Heart left ventricle (tissue), 16 donors: ENCODE results near the gene NCAPD3. TPM values are rescaled to one million over a fixed set of nuclear protein-coding genes. Genes with fewer than 3 reads are reported as not detected.

Experiments
- ATAC-seq, 4 donors: fragments of 200-7000 bp; cut with Tn5 transposase; one replicate each; pipeline ENCODE4 v1.9.1; 2020 to 2022; ENCODE audit warnings: moderate library complexity in 4 of 4, mild to moderate bottlenecking in 3 of 4, moderate number of reproducible peaks in 1 of 4
- DNase-seq, 5 donors: peaks; one replicate each; pipeline ENCODE4 v3.0.0-alpha.2; 2020
- H3K27ac ChIP-seq, 12 donors: fragments of 200-600 bp; sonication (generic) in 4 of 12; one replicate each; pipeline versions ENCODE4 v1.5.0 to v1.8.0; 2016 to 2022; ENCODE audit warnings: mild to moderate bottlenecking in 2 of 12
- H3K27me3 ChIP-seq, 9 donors: fragments of 200-600 bp; sonication (generic) in 2 of 9; one replicate each; pipeline versions ENCODE4 v1.5.1 to v1.8.0; 2016 to 2022; ENCODE audit warnings: mild to moderate bottlenecking in 3 of 9
- H3K36me3 ChIP-seq, 9 donors: fragments of 200-600 bp; sonication (generic) in 2 of 9; one replicate each; pipeline versions ENCODE4 v1.5.0 to v1.8.0; 2018 to 2022; ENCODE audit warnings: mild to moderate bottlenecking in 2 of 9
- H3K4me1 ChIP-seq, 12 donors: fragments of 200-600 bp; sonication (generic) in 4 of 12; one replicate each; pipeline versions ENCODE4 v1.5.0 to v1.8.0; 2016 to 2022; ENCODE audit warnings: mild to moderate bottlenecking in 3 of 12
- H3K4me3 ChIP-seq, 12 donors: fragments of 200-600 bp; sonication (generic) in 4 of 12; one replicate each; pipeline versions ENCODE4 v1.5.0 to v1.8.0; 2017 to 2022; ENCODE audit warnings: mild to moderate bottlenecking in 9 of 12, moderate library complexity in 4 of 12
- H3K9me3 ChIP-seq, 12 donors: fragments of 200-600 bp; sonication (generic) in 4 of 12; one replicate each; pipeline versions ENCODE4 v1.5.0 to v1.8.0; 2016 to 2022; ENCODE audit warnings: mild to moderate bottlenecking in 1 of 12
- CTCF ChIP-seq, 12 donors: fragments of 200-600 bp; sonication (generic) in 4 of 12; IDR thresholded peaks; one replicate each; pipeline versions ENCODE4 v1.5.0 to v1.8.0; 2018 to 2022; ENCODE audit warnings: antibody characterized with exemption in 12 of 12, mild to moderate bottlenecking in 5 of 12
- POLR2A ChIP-seq, 2 donors: fragments of 450-650 bp; IDR thresholded peaks; one replicate each; pipeline ENCODE4 v1.6.1; 2017; ENCODE audit warnings: antibody characterized with exemption in 2 of 2, mild to moderate bottlenecking in 2 of 2, moderate library complexity in 2 of 2
- WGBS, 4 donors: extraction: QIAGEN DNeasy Blood & Tissue Kit in 2 of 4; methylation state at CpG; one replicate each; pipeline versions ENCODE4 v1.1.5 to v1.1.7; 2013 to 2018; 5-methylcytosine and 5-hydroxymethylcytosine counted together
- intact Hi-C, 10 donors: fragments of 100-400 bp; cut with DNase I; formaldehyde crosslinking; loops; one replicate each; pipeline versions ENCODE4 v1.11.1 to v1.14.2; 2022
- polyA plus RNA-seq, 2 donors: library from polyadenylated mRNA; stranded (reverse); fragments of 200-250 nt; gene quantifications; one replicate each; pipeline ENCODE4 v1.2.3, GENCODE V29; 2013
- total RNA-seq, 9 donors: library from RNA; depleted of rRNA in 2 of 9; stranded (reverse); fragments of >200 nt in 2 of 9; fragmentation: NEBNext Ultra II Directional in 3 of 9; extraction: Animal tissue kit (Norgen Biotek cat#: 25700) in 3 of 9; gene quantifications; one replicate each; pipeline versions ENCODE4 v1.1.0 to v1.2.4, GENCODE V29; 2016 to 2023
- donor health status: ischemic (EF 13 %, LVEDD 7.1; RV severe dilation, severe dysfunction).
- donor health status: healthy with polysubstance abuse.
- donor health status: DM: no; HTN: yes; CAD: no.
- donor health status: DM: no; HTN: no; CAD: no.
- donor health status: ischemic (EF 25% LVEDD 6.9; RV normal size, moderate dysfunction).
- donor health status: ischemic (EF 25% LVEDD 5.7; RV mildly dilated, moderate dysfunction).
- donor health status: healthy.
- donor health status: DM: yes; HTN: yes; CAD: no.
- donor health status: ischemic (EF 35%, LVEDD 5.7; RV mildly dilated, moderate dysfunction).
- donor health status: nonischemic (EF 11% LVEDD 7.7; RV severe dilation, severe dysfunction).
- donor health status: DM: yes; HTN: yes; CAD: no.
- donor health status: PGD.
- donor health status: ischemic (EF 29% LVEDD 5.4; RV normal size, mild dysfunction).
- donor health status: nonischemic (EF 23%, LVEDD 6.1; RV moderate dilation, normal function).

Gene NCAPD3
- total and polyA plus RNA-seq, 11 donors: 4.7 to 18.8 (median 10.8) TPM

- TF ChIP-seq POLR2A (IDR thresholded peaks at IDR 0.05) (no peak), CTCF (IDR thresholded peaks at IDR 0.05) (no peak)
- Histone ChIP-seq H3K4me1 (peaks cover 0 to 21% (median 8%) of the 10 kb centered on the region in 12 donors), H3K4me3 (no peak overlapping the region), H3K9me3 (no peaks in the 10 kb centered on the region), H3K36me3 (peaks cover 0 to 76% (median 59%) of the 10 kb centered on the region in 9 donors), H3K27ac (no peak overlapping the region), H3K27me3 (no peaks in the 10 kb centered on the region)
- no peak for DNase-seq
- no peak for ATAC-seq
- intact Hi-C loops: no loop called here
- 80 to 88% (median 83%) methylated on average over 11 of the region's 11 CpGs for WGBS, 4 donors
Observed at GRCh38 chr11:134237557-134237922, 13.8 kb upstream of the NCAPD3 start.

GRCh38 chr11:134236834-134237556, 13.2 kb upstream of the NCAPD3 start:
- no peak overlapping the region for H3K27ac ChIP-seq
- H3K4me3 ChIP-seq: no peak overlapping the region
- H3K27me3 ChIP-seq: no peaks in the 10 kb centered on the region
- peaks cover 0 to 26% (median 10%) of the 10 kb centered on the region in 12 donors for H3K4me1 ChIP-seq
- no peaks in the 10 kb centered on the region for H3K9me3 ChIP-seq
- ATAC-seq (no peak), DNase-seq (no peak)
- intact Hi-C loops: no loop called here
- peaks cover 0 to 70% (median 54%) of the 10 kb centered on the region in 9 donors for H3K36me3 ChIP-seq
- WGBS, 4 donors: 87 to 91% (median 88%) methylated on average over 7 of the region's 7 CpGs
- no peak for TF ChIP-seq CTCF (IDR thresholded peaks at IDR 0.05)
- no peak for TF ChIP-seq POLR2A (IDR thresholded peaks at IDR 0.05)

GRCh38 chr11:134235399-134235798, 11.6 kb upstream of the NCAPD3 start:
- TF ChIP-seq POLR2A (IDR thresholded peaks at IDR 0.05) (no peak), CTCF (IDR thresholded peaks at IDR 0.05) (no peak)
- peak overlapping the region in 6 of 12 donors; percentile 1 to 40 (median 22) for H3K27ac ChIP-seq

GRCh38 chr11:134233729-134234179, 10.0 kb upstream of the NCAPD3 start:
- peaks cover 0 to 44% (median 29%) of the 10 kb centered on the region in 9 donors for H3K36me3 ChIP-seq
- H3K4me1 ChIP-seq: peaks cover 0 to 56% (median 34%) of the 10 kb centered on the region in 12 donors
- 54 to 72% (median 64%) methylated on average over 4 of the region's 4 CpGs for WGBS, 4 donors
- H3K4me3 ChIP-seq: no peak overlapping the region
- H3K9me3 ChIP-seq: no peaks in the 10 kb centered on the region
- no peak overlapping the region for H3K27ac ChIP-seq
- H3K27me3 ChIP-seq: no peaks in the 10 kb centered on the region
- ATAC-seq (peak in 2 of 4 donors; percentile 23 to 34), DNase-seq (no peak)
- TF ChIP-seq CTCF (IDR thresholded peaks at IDR 0.05) (no peak), POLR2A (IDR thresholded peaks at IDR 0.05) (no peak)
- intact Hi-C loops: no loop called here

More at GRCh38 chr11:134235399-134235798, 11.6 kb upstream of the NCAPD3 start:
- Histone ChIP-seq H3K36me3 (peaks cover 0 to 58% (median 46%) of the 10 kb centered on the region in 9 donors), H3K4me1 (peaks cover 0 to 42% (median 21%) of the 10 kb centered on the region in 12 donors), H3K9me3 (no peaks in the 10 kb centered on the region), H3K27me3 (no peaks in the 10 kb centered on the region), H3K4me3 (no peak overlapping the region)
- intact Hi-C loops: no loop called here
- WGBS, 4 donors: 66 to 77% (median 68%) methylated on average over 3 of the region's 3 CpGs
- ATAC-seq (peak; percentile 61 to 74 (median 66)), DNase-seq (peak in 1 of 5 donors; percentile 44)
